HCT116 (cell line): ENCODE results near the gene S100PBP. TPM values are rescaled to one million over a fixed set of nuclear protein-coding genes. Genes with fewer than 3 reads are reported as not detected.

Source experiments
- ATAC-seq: fragments of 200-7000 bp; cut with Tn5 transposase; 2 replicates; pipeline ENCODE4 v1.9.1; 2020; ENCODE audit warnings: mild to moderate bottlenecking, moderate library complexity
- BruUV-seq: library from RNA; stranded (reverse); fragments of 400-500 nt; replicated peaks from 2 replicates; lab custom pipeline; 2021; lab: Mats Ljungman, UMichigan
- CTCF ChIA-PET: fragments of 300-600 bp; sonication (Branson Sonifier 250); formaldehyde crosslinking; loops from one replicate; lab custom pipeline; 2021; ENCODE audit warnings: antibody characterized with exemption; lab: Charles Lee
- POLR2A ChIA-PET: fragments of 300-600, 350-600 bp; sonication (Branson Sonifier 250); formaldehyde crosslinking; loops from one replicate; lab custom pipeline; 2021; ENCODE audit warnings: antibody characterized with exemption; lab: Charles Lee
- RAD21 ChIA-PET, 2 experiments: fragments of 300-600 bp; sonication (Branson Sonifier 250); formaldehyde crosslinking; loops; one replicate each; lab custom pipeline; 2023; ENCODE audit warnings: low total read pairs in 2 of 2; ENCODE audit not compliant: uncharacterized antibody in 2 of 2, unreplicated experiment in 2 of 2, low non-redundant PET in 1 of 2; lab: Charles Lee
- DNase-seq: peaks from one replicate; pipeline ENCODE4 v3.0.0-alpha.2; 2010; ENCODE audit warnings: low read depth, low spot score
- H2AFZ ChIP-seq: fragments of 200-600 bp; shearing (Covaris generic), sonication (generic); 2 replicates; pipeline ENCODE4 v1.6.1; 2017; ENCODE audit warnings: low read depth, mixed run types, mixed read lengths, antibody characterized with exemption, low read length; ENCODE audit not compliant: poor library complexity, severe bottlenecking
- H3K27ac ChIP-seq: 2 replicates; pipeline ENCODE4 v1.5.1; 2012; ENCODE audit warnings: low read depth, low read length
- H3K27me3 ChIP-seq: fragments of 200-600 bp; sonication (generic); 2 replicates; pipeline ENCODE4 v1.6.1; 2016; ENCODE audit warnings: mixed run types, low read length, mixed read lengths; ENCODE audit not compliant: insufficient read depth
- H3K36me3 ChIP-seq, 2 experiments: fragments of 200-500 bp in 1 of 2; fragments of 200-600 bp in 1 of 2; sonication (Bioruptor generic) in 1 of 2; sonication (generic) in 1 of 2; 2 replicates each; pipeline versions ENCODE4 v1.5.1 to v1.6.1; 2014 to 2016; ENCODE audit warnings: low read length in 2 of 2, inconsistent platforms in 1 of 2, mixed read lengths in 1 of 2, mixed run types in 1 of 2; ENCODE audit not compliant: insufficient read depth in 2 of 2, control insufficient read depth in 1 of 2
- H3K4me1 ChIP-seq, 2 experiments: fragments of 200-600 bp in 1 of 2; sonication (generic) in 1 of 2; 2 replicates each; pipeline versions ENCODE4 v1.5.1 to v1.6.1; 2012 to 2017; ENCODE audit warnings: low read length in 2 of 2, inconsistent platforms in 1 of 2, mild to moderate bottlenecking in 1 of 2, mixed read lengths in 1 of 2, mixed run types in 1 of 2, moderate library complexity in 1 of 2; ENCODE audit not compliant: insufficient read depth in 2 of 2, control insufficient read depth in 1 of 2
- H3K4me2 ChIP-seq: fragments of 200-600 bp; sonication (generic); 2 replicates; pipeline ENCODE4 v1.6.1; 2017; ENCODE audit warnings: mixed run types, low read length, mixed read lengths
- H3K4me3 ChIP-seq, 2 experiments: fragments of 200-600 bp in 1 of 2; sonication (generic) in 1 of 2; replicated peaks in 1 of 2; 2 replicates each; pipeline ENCODE4 v1.5.1; 2011 to 2016; ENCODE audit warnings: low read length in 2 of 2, control low read depth in 1 of 2, low read depth in 1 of 2, mild to moderate bottlenecking in 1 of 2, mixed read lengths in 1 of 2, mixed run types in 1 of 2
- H3K79me2 ChIP-seq: fragments of 200-600 bp; sonication (generic); 2 replicates; pipeline ENCODE4 v1.6.1; 2017; ENCODE audit warnings: mild to moderate bottlenecking, mixed run types, low read length, moderate library complexity, mixed read lengths; ENCODE audit not compliant: insufficient read depth
- H3K9ac ChIP-seq: fragments of 200-600 bp; sonication (generic); 2 replicates; pipeline ENCODE4 v1.6.1; 2016; ENCODE audit warnings: low read length, mixed read lengths
- H3K9me2 ChIP-seq: fragments of 200-600 bp; sonication (generic), shearing (Covaris generic); 2 replicates; pipeline ENCODE4 v1.6.1; 2017; ENCODE audit warnings: mixed run types, mild to moderate bottlenecking, moderate library complexity; ENCODE audit not compliant: insufficient read depth
- H3K9me3 ChIP-seq, 2 experiments: fragments of 200-500 bp in 1 of 2; fragments of 200-600 bp in 1 of 2; sonication (Bioruptor generic) in 1 of 2; sonication (generic) in 1 of 2; 2 replicates each; pipeline ENCODE4 v1.6.1; 2014 to 2017; ENCODE audit warnings: low read length in 2 of 2, mixed read lengths in 2 of 2, inconsistent platforms in 1 of 2, low read depth in 1 of 2, mild to moderate bottlenecking in 1 of 2, mixed run types in 1 of 2, moderate library complexity in 1 of 2; ENCODE audit not compliant: control insufficient read depth in 1 of 2, insufficient read depth in 1 of 2
- H4K20me1 ChIP-seq: fragments of 200-600 bp; sonication (generic), shearing (Covaris generic); 2 replicates; pipeline ENCODE4 v1.6.1; 2017; ENCODE audit warnings: mixed run types, mild to moderate bottlenecking, moderate library complexity; ENCODE audit not compliant: insufficient read depth
- ELF1 ChIP-seq: IDR thresholded peaks from 2 replicates; pipeline ENCODE4 v1.6.1; 2012; ENCODE audit warnings: low read depth, borderline replicate concordance
- EZH2 ChIP-seq: fragments of 200-600 bp; sonication (generic); IDR thresholded peaks from 2 replicates; pipeline ENCODE4 v1.6.1; 2017; ENCODE audit warnings: antibody characterized with exemption, mixed run types
- EZH2phosphoT487 ChIP-seq: fragments of 200-600 bp; IDR thresholded peaks from 2 replicates; pipeline ENCODE4 v1.6.1; 2018; ENCODE audit warnings: antibody characterized with exemption, borderline replicate concordance
- FOSL1 ChIP-seq: IDR thresholded peaks from 2 replicates; pipeline ENCODE4 v1.6.1; 2012; ENCODE audit warnings: low read depth
- JUND ChIP-seq: IDR thresholded peaks from 2 replicates; pipeline ENCODE4 v1.6.1; 2012
- POLR2A ChIP-seq: IDR thresholded peaks from 2 replicates; pipeline ENCODE4 v1.7.0; 2011; ENCODE audit warnings: borderline replicate concordance; ENCODE audit not compliant: insufficient read depth, insufficient read length; ENCODE audit errors: extremely low read depth
- POLR2AphosphoS5 ChIP-seq: IDR thresholded peaks from 2 replicates; pipeline ENCODE4 v1.6.1; 2011; ENCODE audit warnings: mild to moderate bottlenecking, low read depth, low read length, moderate library complexity
- SIN3A ChIP-seq: IDR thresholded peaks from 2 replicates; pipeline ENCODE4 v1.6.1; 2012; ENCODE audit warnings: low read depth
- SRF ChIP-seq: IDR thresholded peaks from 2 replicates; pipeline ENCODE4 v1.6.1; 2012; ENCODE audit warnings: low read depth
- YY1 ChIP-seq: IDR thresholded peaks from 2 replicates; pipeline ENCODE4 v1.6.1; 2011; ENCODE audit warnings: low read length, low read depth, moderate library complexity, mild to moderate bottlenecking; ENCODE audit not compliant: insufficient replicate concordance; ENCODE audit errors: extremely low read depth
- intact Hi-C: fragments of 100-400 bp; cut with micrococcal nuclease; formaldehyde crosslinking; loops from 2 replicates; pipeline ENCODE4 v1.10.0; 2022
- total RNA-seq: library from RNA; stranded (reverse); gene quantifications from one replicate; pipeline ENCODE4 v1.2.1, GENCODE V29; 2021; ENCODE audit not compliant: unreplicated experiment
- TF ChIP-seq, protein P1 (sequence below): IDR thresholded peaks from 2 replicates; pipeline ENCODE4 v1.6.1; 2011; ENCODE audit warnings: mild to moderate bottlenecking, low read length, moderate library complexity; ENCODE audit not compliant: insufficient replicate concordance; ENCODE audit errors: extremely low read depth
- TF ChIP-seq, protein P2 (sequence below): IDR thresholded peaks from 2 replicates; pipeline ENCODE4 v1.6.1; 2012; ENCODE audit warnings: low read depth
- TF ChIP-seq, protein P3 (sequence below), 3 experiments: fragments of 200-600 bp in 1 of 3; sonication (generic) in 1 of 3; IDR thresholded peaks in 2 of 3; conservative IDR thresholded peaks in 1 of 3; 2 replicates each; pipeline ENCODE4 v1.5.1; 2012 to 2017; ENCODE audit warnings: low read depth in 2 of 3, low read length in 2 of 3, antibody characterized with exemption in 1 of 3, borderline replicate concordance in 1 of 3, control low read depth in 1 of 3, mild to moderate bottlenecking in 1 of 3, mixed read lengths in 1 of 3, mixed run types in 1 of 3, moderate library complexity in 1 of 3; ENCODE audit not compliant: insufficient read depth in 1 of 3

The S100PBP gene
- total RNA-seq, 1 experiment from 2014 or later: 38.2 TPM

DNA sequence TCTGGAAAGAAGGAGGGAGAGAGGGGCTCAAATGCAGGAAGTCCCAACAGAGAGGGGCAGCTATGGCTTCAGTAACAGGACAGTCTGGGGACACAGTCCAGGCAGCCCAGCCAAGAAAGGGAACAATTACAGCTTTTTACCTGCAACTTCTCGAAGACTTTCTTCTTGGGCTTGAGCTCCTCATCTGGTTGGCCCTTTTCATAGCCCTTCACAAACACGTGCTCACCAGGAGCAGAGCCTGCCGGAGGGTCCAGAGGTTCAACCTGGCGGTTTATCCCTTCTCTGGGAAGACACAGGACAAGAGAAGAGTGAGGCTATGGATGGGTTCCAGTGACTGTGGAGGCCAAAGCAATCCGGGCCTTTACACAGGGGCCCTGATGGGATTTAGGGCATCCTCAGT, 38.2 kb upstream of the S100PBP start:
- ATAC-seq: no peak
- Histone ChIP-seq H3K9me2 (no peaks in the 10 kb centered on the region), H4K20me1 (no peaks in the 10 kb centered on the region; the same call in 1 of the 2 replicates), H2AFZ (no peak overlapping the region), H3K27me3 (no peaks in the 10 kb centered on the region), H3K9me3 (no peaks in the 10 kb centered on the region), H3K4me2 (no peak overlapping the region), H3K9ac (no peak overlapping the region)
- no TSS peak for BruUV-seq
- RAD21 ChIA-PET: no interaction called here
- no peak for TF ChIP-seq SIN3A
- no peak for TF ChIP-seq FOSL1
- no peak for TF ChIP-seq POLR2A
- TF ChIP-seq SRF: no peak
- TF ChIP-seq, protein P1, sequence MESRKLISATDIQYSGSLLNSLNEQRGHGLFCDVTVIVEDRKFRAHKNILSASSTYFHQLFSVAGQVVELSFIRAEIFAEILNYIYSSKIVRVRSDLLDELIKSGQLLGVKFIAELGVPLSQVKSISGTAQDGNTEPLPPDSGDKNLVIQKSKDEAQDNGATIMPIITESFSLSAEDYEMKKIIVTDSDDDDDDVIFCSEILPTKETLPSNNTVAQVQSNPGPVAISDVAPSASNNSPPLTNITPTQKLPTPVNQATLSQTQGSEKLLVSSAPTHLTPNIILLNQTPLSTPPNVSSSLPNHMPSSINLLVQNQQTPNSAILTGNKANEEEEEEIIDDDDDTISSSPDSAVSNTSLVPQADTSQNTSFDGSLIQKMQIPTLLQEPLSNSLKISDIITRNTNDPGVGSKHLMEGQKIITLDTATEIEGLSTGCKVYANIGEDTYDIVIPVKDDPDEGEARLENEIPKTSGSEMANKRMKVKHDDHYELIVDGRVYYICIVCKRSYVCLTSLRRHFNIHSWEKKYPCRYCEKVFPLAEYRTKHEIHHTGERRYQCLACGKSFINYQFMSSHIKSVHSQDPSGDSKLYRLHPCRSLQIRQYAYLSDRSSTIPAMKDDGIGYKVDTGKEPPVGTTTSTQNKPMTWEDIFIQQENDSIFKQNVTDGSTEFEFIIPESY: no peak
- TF ChIP-seq, protein P2, sequence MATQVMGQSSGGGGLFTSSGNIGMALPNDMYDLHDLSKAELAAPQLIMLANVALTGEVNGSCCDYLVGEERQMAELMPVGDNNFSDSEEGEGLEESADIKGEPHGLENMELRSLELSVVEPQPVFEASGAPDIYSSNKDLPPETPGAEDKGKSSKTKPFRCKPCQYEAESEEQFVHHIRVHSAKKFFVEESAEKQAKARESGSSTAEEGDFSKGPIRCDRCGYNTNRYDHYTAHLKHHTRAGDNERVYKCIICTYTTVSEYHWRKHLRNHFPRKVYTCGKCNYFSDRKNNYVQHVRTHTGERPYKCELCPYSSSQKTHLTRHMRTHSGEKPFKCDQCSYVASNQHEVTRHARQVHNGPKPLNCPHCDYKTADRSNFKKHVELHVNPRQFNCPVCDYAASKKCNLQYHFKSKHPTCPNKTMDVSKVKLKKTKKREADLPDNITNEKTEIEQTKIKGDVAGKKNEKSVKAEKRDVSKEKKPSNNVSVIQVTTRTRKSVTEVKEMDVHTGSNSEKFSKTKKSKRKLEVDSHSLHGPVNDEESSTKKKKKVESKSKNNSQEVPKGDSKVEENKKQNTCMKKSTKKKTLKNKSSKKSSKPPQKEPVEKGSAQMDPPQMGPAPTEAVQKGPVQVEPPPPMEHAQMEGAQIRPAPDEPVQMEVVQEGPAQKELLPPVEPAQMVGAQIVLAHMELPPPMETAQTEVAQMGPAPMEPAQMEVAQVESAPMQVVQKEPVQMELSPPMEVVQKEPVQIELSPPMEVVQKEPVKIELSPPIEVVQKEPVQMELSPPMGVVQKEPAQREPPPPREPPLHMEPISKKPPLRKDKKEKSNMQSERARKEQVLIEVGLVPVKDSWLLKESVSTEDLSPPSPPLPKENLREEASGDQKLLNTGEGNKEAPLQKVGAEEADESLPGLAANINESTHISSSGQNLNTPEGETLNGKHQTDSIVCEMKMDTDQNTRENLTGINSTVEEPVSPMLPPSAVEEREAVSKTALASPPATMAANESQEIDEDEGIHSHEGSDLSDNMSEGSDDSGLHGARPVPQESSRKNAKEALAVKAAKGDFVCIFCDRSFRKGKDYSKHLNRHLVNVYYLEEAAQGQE: no peak
- no peak for TF ChIP-seq POLR2AphosphoS5
- TF ChIP-seq ELF1: no peak
- no peak for TF ChIP-seq YY1
- TF ChIP-seq, protein P3, sequence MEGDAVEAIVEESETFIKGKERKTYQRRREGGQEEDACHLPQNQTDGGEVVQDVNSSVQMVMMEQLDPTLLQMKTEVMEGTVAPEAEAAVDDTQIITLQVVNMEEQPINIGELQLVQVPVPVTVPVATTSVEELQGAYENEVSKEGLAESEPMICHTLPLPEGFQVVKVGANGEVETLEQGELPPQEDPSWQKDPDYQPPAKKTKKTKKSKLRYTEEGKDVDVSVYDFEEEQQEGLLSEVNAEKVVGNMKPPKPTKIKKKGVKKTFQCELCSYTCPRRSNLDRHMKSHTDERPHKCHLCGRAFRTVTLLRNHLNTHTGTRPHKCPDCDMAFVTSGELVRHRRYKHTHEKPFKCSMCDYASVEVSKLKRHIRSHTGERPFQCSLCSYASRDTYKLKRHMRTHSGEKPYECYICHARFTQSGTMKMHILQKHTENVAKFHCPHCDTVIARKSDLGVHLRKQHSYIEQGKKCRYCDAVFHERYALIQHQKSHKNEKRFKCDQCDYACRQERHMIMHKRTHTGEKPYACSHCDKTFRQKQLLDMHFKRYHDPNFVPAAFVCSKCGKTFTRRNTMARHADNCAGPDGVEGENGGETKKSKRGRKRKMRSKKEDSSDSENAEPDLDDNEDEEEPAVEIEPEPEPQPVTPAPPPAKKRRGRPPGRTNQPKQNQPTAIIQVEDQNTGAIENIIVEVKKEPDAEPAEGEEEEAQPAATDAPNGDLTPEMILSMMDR (IDR thresholded peaks at IDR 0.05 in 2 of 3, conservative IDR thresholded peaks at IDR 0.05 in 1 of 3; ENCODE audit: borderline replicate concordance in 1 of 3, insufficient read depth in 1 of 3, low read depth in 2 of 3, low read length in 2 of 3): no peak
- TF ChIP-seq JUND: no peak
- no peak for TF ChIP-seq EZH2
- TF ChIP-seq EZH2phosphoT487: no peak
- TF ChIP-seq, all 23 proteins: peak for 0
- peaks cover 50 to 54% of the 10 kb centered on the region in 2 experiments for H3K36me3 ChIP-seq
- ChIA-PET POLR2A (no interaction called here), CTCF (no interaction called here)
- H3K27ac ChIP-seq: no peak overlapping the region
- no peak overlapping the region for H3K4me3 ChIP-seq
- peaks cover 3 to 4% of the 10 kb centered on the region in 2 experiments; a peak in 2 of 4 replicates for H3K4me1 ChIP-seq
- intact Hi-C loops: no loop called here
- no peaks in the 10 kb centered on the region for H3K79me2 ChIP-seq
- no peak for DNase-seq
